HepG2 (cell line): Measurements from ENCODE around the gene TIPRL. TPM values are rescaled to one million over a fixed set of nuclear protein-coding genes. Genes with fewer than 3 reads are reported as not detected.

Source experiments
- E2F1 ChIP-seq: sonication (generic); formaldehyde crosslinking; IDR thresholded peaks from 2 replicates; pipeline ENCODE4 v1.5.0; 2020; ENCODE audit warnings: missing genetic modification reagents
- ETS1 ChIP-seq: sonication (generic); formaldehyde crosslinking; IDR thresholded peaks from 2 replicates; pipeline ENCODE4 v1.4.0; 2020; ENCODE audit warnings: missing genetic modification reagents
- ETV6 ChIP-seq: sonication (generic); formaldehyde crosslinking; conservative IDR thresholded peaks from 2 replicates; pipeline ENCODE4 v1.4.0; 2020; ENCODE audit warnings: missing genetic modification reagents
- FLYWCH1 ChIP-seq: sonication (generic); formaldehyde crosslinking; IDR thresholded peaks from 2 replicates; pipeline ENCODE4 v1.8.1; 2023; ENCODE audit warnings: mild to moderate bottlenecking, missing genetic modification reagents
- GLMP ChIP-seq: sonication (generic); formaldehyde crosslinking; IDR thresholded peaks from 2 replicates; pipeline ENCODE4 v1.9.0; 2021; ENCODE audit warnings: missing genetic modification reagents, mild to moderate bottlenecking, borderline replicate concordance
- MED13 ChIP-seq: sonication (generic); formaldehyde crosslinking; IDR thresholded peaks from 2 replicates; pipeline ENCODE4 v1.5.0; 2020; ENCODE audit warnings: missing genetic modification reagents
- PRPF4 ChIP-seq: fragments of 200-400 bp; formaldehyde crosslinking; IDR thresholded peaks from 2 replicates; pipeline ENCODE4 v1.6.1; 2016; ENCODE audit warnings: low read length, low read depth; ENCODE audit not compliant: poor library complexity, severe bottlenecking
- RFXAP ChIP-seq: sonication (generic); formaldehyde crosslinking; IDR thresholded peaks from 2 replicates; pipeline ENCODE4 v1.4.0; 2020; ENCODE audit warnings: missing genetic modification reagents, borderline replicate concordance
- SP140L ChIP-seq: sonication (generic); formaldehyde crosslinking; IDR thresholded peaks from 2 replicates; pipeline ENCODE4 v1.4.0; 2020; ENCODE audit warnings: missing genetic modification reagents, borderline replicate concordance
- ZBTB2 ChIP-seq: sonication (generic); formaldehyde crosslinking; IDR thresholded peaks from 2 replicates; pipeline ENCODE4 v1.8.0; 2022; ENCODE audit warnings: low read depth, missing genetic modification reagents
- ZNF143 ChIP-seq: sonication (generic); formaldehyde crosslinking; IDR thresholded peaks from 2 replicates; pipeline ENCODE4 v1.4.0; 2020; ENCODE audit warnings: missing genetic modification reagents
- ZNF20 ChIP-seq: sonication (generic); formaldehyde crosslinking; IDR thresholded peaks from 2 replicates; pipeline ENCODE4 v1.4.0; 2020; ENCODE audit warnings: mild to moderate bottlenecking, moderate library complexity, missing genetic modification reagents
- ZNF362 ChIP-seq: sonication (generic); formaldehyde crosslinking; IDR thresholded peaks from 2 replicates; pipeline ENCODE4 v1.4.0; 2020; ENCODE audit warnings: missing genetic modification reagents, mild to moderate bottlenecking, borderline replicate concordance
- ZNF484 ChIP-seq: sonication (generic); formaldehyde crosslinking; IDR thresholded peaks from 2 replicates; pipeline ENCODE4 v1.5.1; 2020; ENCODE audit warnings: mild to moderate bottlenecking, low read depth, missing genetic modification reagents, borderline replicate concordance
- ZNF567 ChIP-seq: sonication (generic); formaldehyde crosslinking; IDR thresholded peaks from 2 replicates; pipeline ENCODE4 v1.8.1; 2023; ENCODE audit warnings: mild to moderate bottlenecking, missing genetic modification reagents, borderline replicate concordance
- polyA plus RNA-seq, 8 experiments: library from polyadenylated mRNA; depleted of rRNA in 3 of 8; stranded (reverse) in 7 of 8; unstranded in 1 of 8; fragments of >200 nt; fragmentation: Illumina TruSeq in 4 of 8; extraction: Trizol in 4 of 8; gene quantifications; 2 replicates each; pipeline versions ENCODE4 v1.2.1 to v1.2.3, GENCODE V29; 2011 to 2016; ENCODE audit warnings: low read depth in 4 of 8, missing spikeins in 1 of 8, mixed read lengths in 1 of 8; ENCODE audit not compliant: insufficient read depth in 1 of 8
- total RNA-seq, 5 experiments: library from RNA; depleted of rRNA; stranded (reverse); fragments of >200 nt; fragmentation: Illumina TruSeq; extraction: Trizol; gene quantifications; 2 replicates each; pipeline ENCODE4 v1.2.3, GENCODE V29; 2016; ENCODE audit warnings: low read depth in 1 of 5

TIPRL gene
- total and polyA plus RNA-seq, 2 of the 13 experiments (the other 11 are each of a cell fraction or from before 2014, with no cell fraction given) = 10.1 to 22.8 TPM

GRCh38 chr1:168178638-168179437 is at the start of gene TIPRL (continued):
- TF ChIP-seq ZNF484 = no peak
- no peak for TF ChIP-seq GLMP (CRISPR knock-in tag)
- TF ChIP-seq ETV6 (CRISPR knock-in tag) = no peak
- no peak for TF ChIP-seq MED13 (CRISPR knock-in tag)
- no peak for TF ChIP-seq SP140L (CRISPR knock-in tag)
- peak; percentile 30; the same call in 1 of the 2 replicates for TF ChIP-seq ZNF362 (CRISPR knock-in tag)
- no peak; the same call in 1 of the 2 replicates for TF ChIP-seq ZNF567 (CRISPR knock-in tag)
- no peak for TF ChIP-seq RFXAP (CRISPR knock-in tag)
- no peak for TF ChIP-seq E2F1
- TF ChIP-seq ZNF20 (CRISPR knock-in tag) = no peak
- no peak for TF ChIP-seq PRPF4
- TF ChIP-seq ZBTB2 = peak; percentile 84
- TF ChIP-seq FLYWCH1 (CRISPR knock-in tag) = 0 out of 2 replicates have a peak, but pooled peaks have one; percentile 33
- 0 out of 2 replicates have a peak, but pooled peaks have one; percentile 36 for TF ChIP-seq ZNF143 (CRISPR knock-in tag)
- no peak for TF ChIP-seq ETS1 (CRISPR knock-in tag)
